Muscle layer of duodenum (tissue), 2 donors: ENCODE measurements around the gene CMC2.

Experiments used
- H3K27ac ChIP-seq: one replicate; pipeline ENCODE4 v1.7.0; 2013; ENCODE audit warnings: mild to moderate bottlenecking, low read length
- H3K27me3 ChIP-seq: one replicate; pipeline ENCODE4 v1.7.0; 2013; ENCODE audit warnings: low read depth, mild to moderate bottlenecking, control low read depth, low read length
- H3K36me3 ChIP-seq, 2 donors: one replicate each; pipeline ENCODE4 v1.7.0; 2013; ENCODE audit warnings: low read length in 2 of 2, control low read depth in 1 of 2, mild to moderate bottlenecking in 1 of 2; ENCODE audit not compliant: insufficient read depth in 2 of 2, control insufficient read depth in 1 of 2
- H3K4me1 ChIP-seq, 2 donors: one replicate each; pipeline ENCODE4 v1.7.0; 2013; ENCODE audit warnings: low read length in 2 of 2, mild to moderate bottlenecking in 2 of 2, control low read depth in 1 of 2, moderate library complexity in 1 of 2; ENCODE audit not compliant: insufficient read depth in 2 of 2, control insufficient read depth in 1 of 2
- H3K4me3 ChIP-seq, 2 donors: one replicate each; pipeline ENCODE4 v1.7.0; 2013; ENCODE audit warnings: low read length in 2 of 2, low read depth in 1 of 2, mild to moderate bottlenecking in 1 of 2
- H3K9me3 ChIP-seq, 2 donors: one replicate each; pipeline ENCODE4 v1.7.0; 2013; ENCODE audit warnings: low read length in 2 of 2, control low read depth in 1 of 2, mild to moderate bottlenecking in 1 of 2; ENCODE audit not compliant: control insufficient read depth in 1 of 2
- donor health status: healthy.

CMC2 gene

DNA sequence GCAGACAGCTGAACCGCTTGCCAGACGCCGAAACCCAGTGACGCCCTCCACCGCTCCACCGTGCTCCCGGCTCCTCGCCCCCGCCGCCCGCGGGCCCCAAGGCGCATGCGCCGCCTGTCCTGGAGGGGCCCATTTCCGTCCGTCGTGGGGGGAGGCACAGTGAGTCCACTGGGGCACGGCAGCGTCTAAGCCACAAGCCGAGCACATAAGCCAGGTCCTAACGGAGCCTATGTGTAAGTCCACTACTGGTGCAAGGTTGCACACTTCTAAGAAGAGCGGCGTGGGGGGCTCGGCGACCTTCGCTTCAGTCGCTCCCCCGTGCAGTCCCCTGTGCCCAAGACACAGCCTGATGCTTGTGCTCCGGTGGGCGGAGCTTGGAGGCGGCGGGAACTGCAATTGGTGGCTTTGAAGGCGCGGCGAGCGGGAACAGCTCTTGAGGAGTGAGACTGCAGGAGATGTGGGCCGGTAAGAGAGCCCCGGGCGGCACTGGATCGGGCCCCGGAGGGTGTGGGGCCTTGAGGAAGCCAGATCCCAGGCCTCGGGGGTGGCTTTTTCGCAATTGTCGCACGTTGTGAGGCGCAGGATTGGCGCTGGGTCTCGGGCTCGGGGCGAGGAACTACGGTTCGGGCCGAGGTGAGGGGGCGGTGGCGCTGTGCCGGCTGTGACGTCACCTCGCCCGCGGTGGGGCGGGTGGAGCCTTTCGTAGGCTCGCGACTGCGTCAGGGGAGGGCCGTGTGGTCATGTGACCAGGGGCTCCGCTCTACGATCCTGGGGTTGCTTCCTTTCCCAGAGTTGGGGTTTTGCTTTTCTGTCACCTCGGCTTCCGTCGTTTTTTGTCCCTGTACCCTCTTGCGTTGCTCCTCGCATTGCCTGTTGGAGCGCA lies at the start of gene CMC2, which contains the start of gene CENPN:
Gene CMC2, minus strand, starts transcription at position 73 of the 883 bp plus-strand sequence. CDS start 9,491 bp downstream, outside the sequence.
Gene CENPN, plus strand, starts transcription at position 402 of the 883 bp plus-strand sequence. CDS start 4,726 bp downstream, outside the sequence.
- Histone ChIP-seq H3K36me3 (peaks cover 0 to 4% of the 10 kb centered on the region in 2 donors), H3K27ac (peak within 1 kb of the TSS; percentile 94), H3K27me3 (no peaks in the 10 kb centered on the region), H3K4me1 (peaks cover 0 to 17% of the 10 kb centered on the region in 2 donors), H3K9me3 (no peaks in the 10 kb centered on the region), H3K4me3 (peak within 1 kb of the TSS; percentile 83 to 93)

DNA sequence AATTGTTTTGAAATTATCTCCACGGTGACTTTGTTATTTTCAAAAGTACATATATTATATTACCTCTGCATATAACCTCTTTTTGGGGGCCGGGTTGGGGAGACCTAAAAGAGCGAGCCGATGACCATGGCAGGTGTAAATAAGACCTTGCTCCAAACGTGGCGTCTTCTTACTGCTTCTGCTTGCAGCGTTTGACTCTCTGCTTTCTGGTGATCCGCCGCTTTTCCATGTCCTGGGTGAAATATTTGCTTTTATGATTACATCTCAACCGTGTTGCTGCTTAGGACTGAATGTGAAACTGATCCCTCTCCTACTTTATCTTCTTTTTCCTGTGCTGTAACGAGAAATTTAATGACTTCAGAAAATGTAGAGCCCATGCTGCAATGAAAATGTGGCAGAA lies 47.1 kb upstream of the CMC2 start:
- Histone ChIP-seq H3K36me3 (no peaks in the 10 kb centered on the region), H3K27ac (no peak overlapping the region), H3K9me3 (no peaks in the 10 kb centered on the region), H3K4me3 (no peak overlapping the region), H3K27me3 (no peaks in the 10 kb centered on the region), H3K4me1 (no peaks in the 10 kb centered on the region)

DNA sequence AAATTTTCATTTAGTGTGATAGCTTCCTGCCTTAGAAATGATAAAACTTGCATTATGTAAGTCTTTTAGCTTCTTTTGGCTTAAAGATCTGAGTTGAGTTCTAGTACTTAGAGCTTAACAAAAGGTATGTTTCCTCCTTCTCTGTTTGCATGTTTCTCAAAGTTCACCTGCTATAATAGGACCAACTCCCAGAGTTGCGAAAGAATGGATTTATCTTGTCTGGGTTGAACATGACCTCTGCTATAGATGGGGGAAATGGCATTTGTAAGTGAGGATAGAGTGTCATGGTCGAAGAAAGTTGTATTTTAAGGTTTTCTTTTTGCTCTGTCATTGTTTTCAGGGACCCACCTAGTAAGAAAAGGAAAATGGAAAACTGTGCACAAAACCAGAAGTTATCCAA lies 36.1 kb upstream of the CMC2 start:
- no peak overlapping the region for H3K4me3 ChIP-seq
- H3K36me3 ChIP-seq, result peaks cover 38 to 47% of the 10 kb centered on the region in 2 donors
- H3K27me3 ChIP-seq, result no peaks in the 10 kb centered on the region
- peaks cover 0 to 6% of the 10 kb centered on the region in 2 donors for H3K4me1 ChIP-seq
- H3K9me3 ChIP-seq, result no peaks in the 10 kb centered on the region
- H3K27ac ChIP-seq, result no peak overlapping the region

DNA sequence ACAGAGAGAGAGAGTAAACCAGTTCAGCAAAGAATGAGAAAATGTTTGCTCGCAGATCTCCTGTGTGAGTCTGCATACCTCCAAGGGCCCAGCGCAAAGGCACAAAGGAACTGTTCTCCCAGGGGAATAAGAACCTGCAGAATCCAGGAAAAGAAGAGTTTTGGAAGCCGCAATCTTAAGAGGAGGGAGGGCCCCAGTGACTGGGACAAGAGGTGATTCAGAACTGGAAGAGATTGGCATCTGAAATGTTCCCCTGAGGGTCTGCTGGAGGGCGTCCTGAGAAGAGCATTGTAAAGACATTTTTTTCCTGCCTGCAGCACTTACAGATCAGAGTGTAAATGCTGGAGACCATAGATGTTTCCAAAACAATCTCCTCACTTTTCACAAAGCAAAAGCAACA lies 35.0 kb upstream of the CMC2 start:
- Histone ChIP-seq H3K4me3 (no peak overlapping the region), H3K9me3 (no peaks in the 10 kb centered on the region), H3K27ac (no peak overlapping the region), H3K36me3 (peaks cover 38 to 47% of the 10 kb centered on the region in 2 donors), H3K4me1 (peaks cover 0 to 18% of the 10 kb centered on the region in 2 donors), H3K27me3 (no peaks in the 10 kb centered on the region)

DNA sequence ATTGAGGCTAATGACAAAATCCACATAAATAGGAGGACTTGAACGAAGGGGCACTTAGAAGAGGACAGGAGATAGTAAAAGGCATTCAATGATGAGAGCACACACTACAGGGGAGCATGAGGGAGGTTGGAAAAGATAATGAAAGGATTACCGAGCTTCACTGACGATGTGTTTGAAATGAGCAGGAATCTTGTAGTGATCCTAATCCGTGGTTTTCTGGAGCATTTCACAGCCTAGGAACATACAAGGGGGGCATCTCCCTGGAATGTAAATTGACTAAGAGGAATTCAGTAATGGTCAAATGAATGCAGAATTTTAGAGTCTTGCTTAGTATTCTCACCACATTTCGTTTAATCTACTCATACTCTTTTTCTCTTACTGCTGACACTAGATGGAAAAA lies 34.2 kb upstream of the CMC2 start:
- Histone ChIP-seq H3K9me3 (no peaks in the 10 kb centered on the region), H3K4me1 (peaks cover 0 to 20% of the 10 kb centered on the region in 2 donors), H3K36me3 (peaks cover 38 to 45% of the 10 kb centered on the region in 2 donors), H3K27me3 (no peaks in the 10 kb centered on the region), H3K27ac (no peak overlapping the region), H3K4me3 (no peak overlapping the region)

DNA sequence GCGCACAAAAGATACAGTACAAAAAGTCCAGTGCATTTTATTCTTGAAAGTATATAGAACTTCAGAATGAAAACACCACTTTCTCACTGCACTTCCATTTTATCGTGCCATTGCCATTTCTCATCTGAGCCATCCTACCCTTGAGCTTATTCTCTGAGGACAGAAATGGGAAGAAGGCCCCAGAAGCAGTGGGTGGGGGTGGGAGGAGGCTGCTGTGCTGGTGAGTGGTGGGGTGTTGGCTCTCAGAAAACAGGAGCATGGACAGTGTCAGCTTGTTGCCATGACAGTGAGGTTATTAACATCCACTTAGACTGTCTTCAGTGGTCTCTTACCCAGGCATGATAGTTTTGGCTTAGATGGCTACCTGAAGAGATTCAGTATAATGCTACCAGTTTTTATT lies 33.4 kb upstream of the CMC2 start:
- no peaks in the 10 kb centered on the region for H3K9me3 ChIP-seq
- peaks cover 0 to 24% of the 10 kb centered on the region in 2 donors for H3K4me1 ChIP-seq
- H3K27me3 ChIP-seq, result no peaks in the 10 kb centered on the region
- peaks cover 34 to 38% of the 10 kb centered on the region in 2 donors for H3K36me3 ChIP-seq
- H3K27ac ChIP-seq, result no peak overlapping the region
- no peak overlapping the region for H3K4me3 ChIP-seq

DNA sequence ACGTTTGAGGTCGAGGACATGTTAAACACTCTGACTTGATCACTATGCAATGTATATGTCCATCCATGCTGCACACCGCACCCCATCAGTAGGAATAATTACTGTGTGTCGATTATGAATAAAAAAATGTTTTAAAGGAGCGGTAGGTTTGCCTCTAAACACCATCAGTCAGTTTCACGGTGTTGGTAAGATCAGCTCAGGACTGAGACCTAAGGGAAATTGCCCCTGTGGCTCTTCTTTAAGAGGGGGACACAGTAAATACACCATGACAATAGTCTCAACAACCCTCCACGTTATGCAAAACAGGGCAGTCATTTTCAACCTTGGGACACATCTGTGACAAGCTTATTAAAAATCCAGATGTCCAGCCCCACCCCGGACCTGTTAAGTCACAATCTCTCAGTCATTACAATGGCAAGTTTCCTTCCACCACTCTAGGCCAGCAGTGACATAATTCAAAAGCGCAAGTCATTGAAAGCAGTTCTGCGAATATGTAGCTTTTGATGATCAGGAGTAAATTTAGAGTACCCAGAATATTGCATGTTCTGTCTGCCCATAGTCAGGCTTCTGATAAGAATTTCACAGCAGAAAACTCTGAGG lies 30.2 kb upstream of the CMC2 start:
- Histone ChIP-seq H3K4me1 (peaks cover 0 to 24% of the 10 kb centered on the region in 2 donors), H3K27ac (peak overlapping the region; percentile 47), H3K27me3 (no peaks in the 10 kb centered on the region), H3K9me3 (no peaks in the 10 kb centered on the region), H3K4me3 (peak overlapping the region; percentile 69 to 75), H3K36me3 (peaks cover 6 to 7% of the 10 kb centered on the region in 2 donors)

DNA sequence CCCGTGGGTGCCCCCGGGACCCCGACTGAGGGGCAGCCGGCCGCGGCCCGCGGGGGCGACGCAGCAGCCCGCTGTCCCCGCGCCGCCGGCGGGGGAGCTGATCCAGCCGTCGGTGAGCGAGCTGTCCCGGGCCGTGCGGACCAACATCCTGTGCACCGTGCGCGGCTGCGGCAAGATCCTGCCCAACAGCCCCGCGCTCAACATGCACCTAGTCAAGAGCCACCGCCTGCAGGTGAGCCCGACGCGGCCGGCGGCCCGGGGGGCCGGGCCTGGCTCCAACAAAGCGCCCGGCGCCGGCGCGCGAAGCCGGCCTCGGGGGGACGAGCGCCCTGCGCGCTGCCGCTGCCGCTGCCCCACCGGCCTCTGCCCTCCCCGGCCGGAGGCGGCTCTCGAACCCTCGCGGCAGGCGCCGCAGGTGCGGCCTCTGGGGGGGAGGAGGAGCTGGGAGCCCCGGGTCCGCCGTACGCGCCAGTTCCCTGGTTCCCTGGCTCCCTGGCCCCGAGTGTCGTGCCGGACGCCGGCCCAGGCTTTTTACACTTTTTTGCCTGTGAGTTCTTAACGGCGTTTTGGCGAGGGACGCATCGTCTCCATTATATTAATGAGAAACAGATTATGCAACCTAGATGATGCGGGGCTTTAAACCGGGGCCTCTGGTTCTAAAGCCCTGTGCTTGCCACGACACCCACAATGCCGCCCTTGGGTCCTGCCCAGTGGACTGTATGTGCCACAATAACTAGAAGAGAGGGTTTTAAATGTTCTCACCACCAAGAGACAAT lies 29.5 kb upstream of the CMC2 start:
- Histone ChIP-seq H3K4me3 (peak overlapping the region; percentile 69 to 75), H3K4me1 (peaks cover 0 to 24% of the 10 kb centered on the region in 2 donors), H3K9me3 (no peaks in the 10 kb centered on the region), H3K27ac (peak overlapping the region; percentile 47), H3K27me3 (no peaks in the 10 kb centered on the region), H3K36me3 (peaks cover 0 to under 1% of the 10 kb centered on the region in 2 donors)

DNA sequence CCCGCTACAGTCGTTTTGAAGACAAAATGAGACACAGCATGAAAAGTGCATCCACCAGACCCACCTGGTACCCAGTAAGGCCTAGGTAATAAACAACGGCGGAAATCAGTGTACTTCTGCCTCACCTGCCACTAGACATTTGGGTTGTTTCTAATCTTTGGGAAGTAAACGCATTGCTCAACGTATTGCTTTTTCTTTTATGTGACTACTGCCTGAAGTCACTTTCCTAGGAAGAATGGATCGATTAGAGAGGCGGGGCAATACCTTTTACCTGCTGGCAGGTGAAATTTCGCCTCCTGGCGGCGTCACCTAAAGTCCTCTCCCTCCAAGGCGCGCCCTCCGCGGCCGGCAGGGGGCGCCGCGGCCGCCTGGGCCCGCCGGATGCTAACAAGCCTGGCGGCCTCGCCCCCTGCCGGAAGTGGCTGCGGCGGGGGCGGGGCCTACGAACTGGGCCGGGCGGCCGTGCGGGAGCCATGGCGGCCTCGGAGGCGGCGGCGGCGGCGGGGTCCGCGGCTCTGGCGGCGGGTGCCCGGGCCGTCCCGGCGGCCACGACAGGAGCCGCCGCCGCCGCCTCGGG lies 28.8 kb upstream of the CMC2 start, which contains the start of gene ATMIN:
Gene ATMIN, plus strand, starts transcription at position 445 of the 577 bp plus-strand sequence. Its CDS starts 29 bp downstream, at position 474.
- H3K4me3 ChIP-seq, result peak within 1 kb of the TSS; percentile 69 to 75
- H3K9me3 ChIP-seq, result no peaks in the 10 kb centered on the region
- H3K4me1 ChIP-seq, result peaks cover 0 to 24% of the 10 kb centered on the region in 2 donors
- H3K27ac ChIP-seq, result peak within 1 kb of the TSS; percentile 47
- H3K36me3 ChIP-seq, result no peaks in the 10 kb centered on the region
- H3K27me3 ChIP-seq, result no peaks in the 10 kb centered on the region

DNA sequence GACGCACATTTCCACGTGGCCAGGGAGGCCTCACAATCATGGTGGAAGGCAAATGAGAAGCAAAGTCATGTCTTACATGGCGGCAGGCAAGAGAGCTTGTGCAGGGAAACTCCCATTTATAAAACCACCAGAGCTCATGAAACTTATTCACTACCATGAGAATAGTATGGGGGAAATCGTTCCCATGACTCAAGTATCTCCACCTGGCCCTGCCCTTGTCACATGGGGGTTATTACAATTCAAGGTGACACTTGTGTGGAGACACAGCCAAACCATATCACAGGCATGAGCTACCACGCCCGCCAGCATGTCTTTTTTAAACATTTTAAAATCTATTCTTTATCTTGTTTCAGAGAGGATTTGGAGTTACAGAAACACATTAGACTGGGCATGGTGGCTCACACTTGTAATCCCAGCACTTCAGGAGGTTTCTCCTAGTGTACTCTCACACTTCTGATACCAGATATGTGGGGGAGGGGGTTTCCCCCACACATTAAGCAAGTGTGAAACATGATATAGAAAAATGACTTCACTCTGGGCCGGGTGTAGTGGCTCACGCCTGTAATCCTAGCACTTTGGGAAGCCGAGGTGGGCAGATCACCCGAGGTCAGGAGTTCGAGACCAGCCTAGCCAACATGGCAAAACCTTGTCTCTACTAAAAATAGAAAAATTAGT lies 23.4 kb upstream of the CMC2 start:
- H3K9me3 ChIP-seq, result no peaks in the 10 kb centered on the region
- H3K27me3 ChIP-seq, result no peaks in the 10 kb centered on the region
- no peaks in the 10 kb centered on the region for H3K36me3 ChIP-seq
- H3K4me3 ChIP-seq, result no peak overlapping the region
- no peak overlapping the region for H3K27ac ChIP-seq
- no peaks in the 10 kb centered on the region for H3K4me1 ChIP-seq
